SK-N-MC (cell line): ENCODE data around the gene PHPT1.
"Not testable (repeated sequence)": the region's sequence is repeated elsewhere in the genome, so short reads cannot be mapped to it uniquely, and the experiment has no call there.

Experiments used
- DNase-seq: peaks from one replicate; pipeline ENCODE4 v3.0.0-alpha.2; 2011; ENCODE audit warnings: low read depth, low spot score
- H3K27ac ChIP-seq: fragments of 200-600 bp; sonication (generic); 2 replicates; pipeline ENCODE4 v1.5.1; 2016; ENCODE audit warnings: mixed run types
- H3K36me3 ChIP-seq: fragments of 200-600 bp; sonication (generic); 2 replicates; pipeline ENCODE4 v1.6.1; 2017; ENCODE audit warnings: antibody characterized with exemption, low read length, mixed read lengths; ENCODE audit not compliant: insufficient read depth
- H3K4me3 ChIP-seq: fragments of 200-600 bp; sonication (generic); 2 replicates; pipeline ENCODE4 v1.5.1; 2016
- H3K9ac ChIP-seq: fragments of 200-600 bp; sonication (generic); 2 replicates; pipeline ENCODE4 v1.8.0; 2017; ENCODE audit warnings: mixed run types, mixed read lengths; ENCODE audit not compliant: insufficient read length
- H3K9me3 ChIP-seq: fragments of 200-600 bp; sonication (generic); 2 replicates; pipeline ENCODE4 v1.6.1; 2017; ENCODE audit warnings: low read depth, mild to moderate bottlenecking, antibody characterized with exemption, low read length, moderate library complexity, mixed read lengths
- EZH2 ChIP-seq: fragments of 200-600 bp; sonication (generic); IDR thresholded peaks from one replicate; pipeline ENCODE4 v1.6.1; 2017; ENCODE audit warnings: antibody characterized with exemption
- FOXP2 ChIP-seq: optimal IDR thresholded peaks from 2 replicates; pipeline ENCODE3; 2011; ENCODE audit warnings: mild to moderate bottlenecking, moderate library complexity; ENCODE audit not compliant: insufficient read depth; ENCODE audit errors: extremely low read length, control extremely low read depth
- POLR2AphosphoS5 ChIP-seq: IDR thresholded peaks from 2 replicates; pipeline ENCODE4 v1.6.1; 2012; ENCODE audit warnings: mild to moderate bottlenecking, low read depth, low read length, borderline replicate concordance

The PHPT1 gene

DNA sequence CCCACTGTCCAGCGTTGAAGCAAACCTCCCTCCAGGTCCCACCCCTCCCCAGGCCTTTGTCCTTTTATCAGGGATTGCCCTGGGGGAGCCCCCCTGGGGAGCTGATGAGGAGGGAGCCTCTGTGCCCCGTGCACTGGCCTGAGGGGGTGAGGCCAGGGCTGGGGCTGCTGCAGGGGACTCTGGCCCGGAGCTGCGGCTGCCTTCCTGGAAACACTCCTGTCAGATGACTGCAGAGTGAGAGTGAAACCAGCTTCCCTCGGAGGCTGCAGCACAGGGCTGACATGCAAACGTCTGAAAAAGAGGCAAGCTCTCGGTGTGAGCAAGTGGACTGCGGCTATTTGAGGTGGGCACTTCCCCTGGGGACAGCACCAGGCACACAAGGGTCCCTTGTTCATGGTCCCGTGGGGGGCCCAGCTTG lies 32.5 kb downstream of the PHPT1 start:
- TF ChIP-seq EZH2: no peak
- TF ChIP-seq FOXP2: no peak
- no peak for TF ChIP-seq POLR2AphosphoS5
- Histone ChIP-seq H3K27ac (no peak overlapping the region), H3K36me3 (no peaks in the 10 kb centered on the region), H3K9ac (no peak overlapping the region), H3K4me3 (no peak overlapping the region), H3K9me3 (no peaks in the 10 kb centered on the region)
- DNase-seq: no peak

DNA sequence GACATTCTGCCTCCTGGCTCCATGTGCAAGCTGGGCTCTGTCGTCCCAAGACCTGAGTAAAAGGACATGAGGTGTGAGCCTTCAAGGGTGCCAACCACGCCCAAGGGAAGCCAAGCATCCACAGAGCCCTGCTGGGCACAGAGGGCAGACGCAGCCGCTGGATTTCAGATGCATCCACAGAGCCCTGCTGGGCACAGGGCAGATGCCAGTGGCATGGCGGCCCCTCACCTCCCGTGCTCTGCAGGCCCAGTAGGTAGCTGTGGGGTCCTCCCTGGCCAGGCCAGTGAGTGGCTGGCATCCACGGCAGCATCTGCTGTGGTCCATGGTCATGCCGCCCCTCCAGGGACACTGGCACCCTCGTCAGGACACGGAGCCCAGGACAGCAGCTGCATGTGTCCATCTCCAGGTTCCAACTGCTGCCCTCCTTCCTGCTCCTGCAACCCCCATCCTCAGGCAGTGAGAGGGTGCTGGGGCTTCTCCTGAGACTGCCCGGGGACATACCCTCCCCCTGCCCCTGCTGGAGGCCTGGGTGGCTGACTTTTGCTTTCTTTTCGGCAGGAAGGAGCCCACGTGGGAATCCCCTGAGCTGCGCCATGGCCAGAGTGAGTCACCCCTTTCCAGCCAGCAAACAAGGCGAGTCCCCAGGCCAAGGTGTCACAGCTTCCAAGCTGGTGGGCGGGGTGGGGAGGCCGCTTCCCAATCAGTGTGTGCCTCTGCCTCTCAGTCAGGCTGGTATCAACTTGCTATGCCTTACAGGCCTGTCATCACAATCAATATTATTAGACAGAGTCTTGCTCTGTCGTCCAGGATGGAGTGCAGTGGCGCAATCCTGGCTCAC lies 33.1 kb downstream of the PHPT1 start:
- Histone ChIP-seq H3K9me3 (no peaks in the 10 kb centered on the region), H3K36me3 (no peaks in the 10 kb centered on the region), H3K9ac (no peak overlapping the region), H3K4me3 (no peak overlapping the region), H3K27ac (no peak overlapping the region)
- no peak for DNase-seq
- TF ChIP-seq FOXP2 (no peak), POLR2AphosphoS5 (no peak), EZH2 (no peak)

DNA sequence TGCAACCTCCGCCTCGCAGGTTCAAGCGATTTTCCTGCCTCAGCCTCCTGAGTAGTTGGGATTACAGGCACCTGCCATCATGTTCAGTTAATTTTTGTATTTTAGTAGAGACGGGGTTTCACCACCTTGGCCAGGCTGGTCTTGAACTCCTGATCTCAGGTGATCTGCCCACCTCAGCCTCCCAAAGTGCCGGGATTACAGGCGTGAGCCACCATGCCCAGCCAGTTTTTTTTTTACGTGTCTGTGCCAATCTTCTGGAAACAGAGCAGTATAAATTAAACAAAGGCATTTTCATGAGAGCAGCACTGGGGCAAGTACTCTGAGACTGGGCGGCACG lies 33.7 kb downstream of the PHPT1 start:
- H3K9ac ChIP-seq, H3K4me3 ChIP-seq, H3K27ac ChIP-seq, DNase-seq, H3K9me3 ChIP-seq, H3K36me3 ChIP-seq: not testable (repeated sequence)

DNA sequence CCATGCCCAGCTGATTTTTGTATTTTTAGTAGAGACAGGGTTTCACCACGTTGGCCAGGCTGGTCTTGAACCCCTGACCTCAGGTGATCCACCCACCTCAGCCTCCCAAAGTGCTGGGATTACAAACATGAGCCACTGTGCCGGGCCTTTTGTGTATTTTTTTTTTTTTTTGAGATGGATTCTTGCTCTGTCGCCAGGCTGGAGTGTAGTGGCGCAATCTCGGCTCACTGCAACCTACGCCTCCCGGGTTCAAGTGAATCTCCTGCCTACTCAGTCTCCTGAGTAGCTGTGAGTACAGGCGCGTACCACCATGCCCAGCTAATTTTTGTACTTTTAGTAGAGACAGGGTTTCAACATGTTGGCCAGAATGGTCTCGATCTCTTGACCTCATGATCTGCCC lies 34.5 kb downstream of the PHPT1 start:
- not testable (repeated sequence) for H3K9me3 ChIP-seq, DNase-seq, H3K36me3 ChIP-seq, H3K27ac ChIP-seq, H3K9ac ChIP-seq, H3K4me3 ChIP-seq

DNA sequence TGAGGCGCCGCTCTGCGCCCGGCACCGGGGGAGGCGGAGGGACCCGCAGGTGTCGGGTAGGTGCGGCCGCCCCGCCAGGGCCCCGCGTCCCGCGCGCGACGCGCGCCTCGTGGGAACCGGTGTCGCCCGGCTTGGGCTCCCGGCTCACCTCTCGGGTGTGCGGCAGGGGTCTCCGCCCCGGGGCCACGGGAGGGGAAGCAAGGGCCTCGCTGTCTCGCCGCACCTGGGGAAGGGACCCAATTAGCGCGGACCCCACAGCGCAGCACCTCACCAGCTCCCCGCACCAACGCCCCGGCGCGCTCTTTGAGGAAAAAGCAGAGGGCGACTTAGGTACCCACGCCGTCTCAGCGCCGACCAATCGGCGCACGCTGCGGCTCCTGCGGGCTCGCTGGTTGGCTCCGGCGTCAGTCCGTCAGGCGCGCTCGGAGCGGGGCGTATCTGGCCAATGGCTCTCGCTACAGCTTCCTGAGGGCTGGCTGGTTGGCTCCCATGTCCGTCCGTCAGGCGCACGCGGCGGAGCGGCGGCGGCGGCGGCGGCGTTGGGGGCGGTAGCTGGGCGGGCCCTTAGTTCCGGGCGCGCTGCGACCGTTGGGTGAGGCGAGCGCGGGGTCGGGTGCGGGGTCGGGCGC lies 36.9 kb downstream of the PHPT1 start, which contains the start of gene TRAF2:
TRAF2 (plus strand) TSS at position 567 of the 629 bp plus-strand sequence. CDS start 12,225 bp downstream, outside the sequence.
- TF ChIP-seq FOXP2 (no peak), POLR2AphosphoS5 (peak; percentile 92)
- H3K27ac ChIP-seq: peak within 1 kb of the TSS; percentile 54; the same call in 1 of the 2 replicates
- H3K9me3 ChIP-seq: no peaks in the 10 kb centered on the region
- peak within 1 kb of the TSS; percentile 94 for H3K4me3 ChIP-seq
- DNase-seq: peak; percentile 91
- peak within 1 kb of the TSS; percentile 89 for H3K9ac ChIP-seq
- H3K36me3 ChIP-seq: peaks cover 7% of the 10 kb centered on the region; the same call in 1 of the 2 replicates

DNA sequence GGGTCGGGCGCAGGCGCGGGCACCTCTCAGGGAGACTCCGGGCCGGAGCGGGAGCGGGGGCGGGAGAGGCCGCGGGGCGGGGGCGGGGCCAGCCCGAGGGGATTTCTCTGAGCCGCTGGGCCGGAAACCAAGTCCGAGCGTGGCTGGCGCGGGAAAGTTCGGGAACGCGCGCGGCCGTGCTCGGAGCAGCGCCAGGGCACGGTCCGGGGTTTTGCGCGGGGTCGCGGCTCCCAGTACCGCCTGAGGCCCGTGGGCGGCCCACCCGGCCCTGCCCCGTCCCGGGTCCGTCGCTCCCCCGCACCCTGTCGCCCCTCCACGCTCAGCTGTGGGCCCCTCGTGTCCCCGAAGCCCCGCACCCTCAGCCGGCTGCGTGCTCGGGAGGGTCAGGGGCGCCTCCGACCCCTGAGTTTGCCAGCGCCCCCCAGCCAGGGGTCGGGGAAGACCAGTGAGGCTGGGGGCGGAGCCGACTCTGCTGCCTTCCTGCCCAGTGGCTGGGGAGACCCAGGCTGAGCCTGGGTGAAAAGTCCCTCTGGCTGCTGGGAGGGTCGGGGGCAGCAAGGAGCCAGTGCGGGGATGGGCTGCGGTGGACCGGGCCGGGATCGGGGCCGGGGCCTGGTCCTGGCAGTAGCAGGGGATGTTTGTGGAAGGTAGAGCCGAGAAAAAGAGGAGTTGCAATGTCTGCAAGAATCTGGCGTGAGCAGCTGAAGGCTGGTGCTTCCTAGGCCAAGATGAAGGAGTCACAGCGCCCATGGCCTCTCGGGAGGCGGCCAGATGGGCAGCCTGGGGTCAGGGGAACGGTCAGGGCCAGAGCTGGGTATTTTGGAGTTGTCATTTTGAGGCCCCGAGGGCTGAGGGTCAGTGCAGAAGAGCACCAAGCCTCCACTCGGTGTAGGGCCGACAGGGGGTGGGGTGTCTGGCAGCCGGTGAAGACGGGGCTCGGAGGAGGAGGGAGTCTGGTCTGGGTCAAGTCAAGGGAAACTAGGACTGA lies 37.7 kb downstream of the PHPT1 start:
- Histone ChIP-seq H3K27ac (peak overlapping the region; percentile 54; the same call in 1 of the 2 replicates), H3K9ac (peak overlapping the region; percentile 89), H3K36me3 (peaks cover 7% of the 10 kb centered on the region; the same call in 1 of the 2 replicates), H3K9me3 (no peaks in the 10 kb centered on the region), H3K4me3 (peak overlapping the region; percentile 94)
- DNase-seq: no peak
- TF ChIP-seq FOXP2: no peak
- no peak for TF ChIP-seq EZH2
- no peak for TF ChIP-seq POLR2AphosphoS5

DNA sequence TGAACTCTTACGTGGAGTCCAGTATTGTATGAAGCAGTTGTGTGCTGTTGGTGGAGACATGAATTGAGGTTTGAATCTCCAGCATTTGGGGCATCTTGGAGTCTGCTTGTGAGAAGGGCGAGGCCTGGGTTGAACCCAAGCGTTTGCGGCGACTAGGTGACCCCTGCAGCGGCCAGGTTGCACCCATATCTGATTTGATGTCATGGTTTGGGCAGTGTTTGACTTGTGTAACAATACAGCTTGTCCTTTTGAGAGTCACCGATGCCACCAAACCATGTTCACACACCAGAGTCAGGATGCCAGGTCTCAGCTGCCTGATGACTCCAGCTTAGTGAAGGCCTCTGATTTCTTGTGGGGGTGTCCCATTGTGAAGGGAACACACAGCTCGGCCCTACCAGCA lies 39.2 kb downstream of the PHPT1 start:
- Histone ChIP-seq H3K27ac (no peak overlapping the region), H3K9me3 (no peaks in the 10 kb centered on the region), H3K9ac (no peak overlapping the region), H3K36me3 (peaks cover 7% of the 10 kb centered on the region; the same call in 1 of the 2 replicates), H3K4me3 (no peak overlapping the region)
- TF ChIP-seq POLR2AphosphoS5 (no peak), EZH2 (no peak), FOXP2 (no peak)
- no peak for DNase-seq

DNA sequence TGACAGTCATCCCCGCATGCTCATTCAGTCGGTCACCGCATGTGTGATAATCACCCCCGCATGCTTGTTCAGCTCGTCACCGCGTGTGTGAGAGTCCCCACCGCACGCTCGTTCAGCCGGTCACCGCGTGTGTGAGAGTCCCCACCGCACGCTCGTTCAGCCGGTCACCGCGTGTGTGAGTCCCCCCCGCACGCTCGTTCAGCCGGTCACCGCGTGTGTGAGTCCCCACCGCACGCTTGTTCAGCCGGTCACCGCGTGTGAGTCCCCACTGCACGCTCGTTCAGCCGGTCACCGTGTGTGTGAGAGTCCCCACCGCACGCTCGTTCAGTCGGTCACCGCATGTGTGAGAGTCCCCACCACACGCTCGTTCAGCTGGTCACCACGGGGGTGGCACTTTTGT lies 40.6 kb downstream of the PHPT1 start:
- H3K4me3 ChIP-seq: no peak overlapping the region
- no peak; the same call in 1 of the 2 replicates for TF ChIP-seq POLR2AphosphoS5
- TF ChIP-seq FOXP2: no peak
- no peak for TF ChIP-seq EZH2
- peaks cover 7% of the 10 kb centered on the region; the same call in 1 of the 2 replicates for H3K36me3 ChIP-seq
- DNase-seq: no peak
- H3K9ac ChIP-seq: no peak overlapping the region
- H3K27ac ChIP-seq: no peak overlapping the region
- H3K9me3 ChIP-seq: no peaks in the 10 kb centered on the region
